ENCODE results near the gene FNTB.

The FNTB gene

GRCh38 chr14:64997108-64997794 lies 10.6 kb downstream of the FNTB start:
- Histone ChIP-seq H3K9me3 (ENCODE audit: control insufficient read depth, insufficient read depth, low read length) (no peaks in the 10 kb centered on the region), H3K27ac (ENCODE audit: low read depth, low read length) (no peak overlapping the region), H3F3A (ENCODE audit: control insufficient read depth, insufficient read depth) (no peaks in the 10 kb centered on the region), H3K4me1 (ENCODE audit: control insufficient read depth, low read length) (peaks cover 9% of the 10 kb centered on the region; the same call in 1 of the 2 replicates), H3K9me2 (replicated peaks; ENCODE audit: control insufficient read depth, low read length) (no peaks in the 10 kb centered on the region), H3K4me3 (ENCODE audit: low read length) (no peak overlapping the region), H3K79me2 (ENCODE audit: control insufficient read depth, low read length) (peaks cover 14% of the 10 kb centered on the region; the same call in 1 of the 2 replicates), H4K20me1 (ENCODE audit: control insufficient read depth, insufficient read depth, low read depth, low read length) (no peaks in the 10 kb centered on the region), H3K4me2 (ENCODE audit: low read length) (no peak overlapping the region), H3K36me3 (ENCODE audit: control insufficient read depth, low read length) (0 out of 2 replicates have a peak, but pooled peaks cover 2% of the 10 kb centered on the region), H3K27me3 (ENCODE audit: control insufficient read depth, low read length) (no peaks in the 10 kb centered on the region)
- TF ChIP-seq CTCF (IDR thresholded peaks at IDR 0.05; ENCODE audit: low read depth, low read length, poor library complexity, severe bottlenecking): no peak
- no peak for TF ChIP-seq EZH2phosphoT487 (IDR thresholded peaks at IDR 0.05; ENCODE audit: borderline replicate concordance, low read length)

- Histone ChIP-seq H3K9me3 (ENCODE audit: control insufficient read depth, insufficient read depth, low read length) (no peaks in the 10 kb centered on the region), H4K20me1 (ENCODE audit: control insufficient read depth, insufficient read depth, low read depth, low read length) (no peaks in the 10 kb centered on the region), H3K79me2 (ENCODE audit: control insufficient read depth, low read length) (peaks cover 8% of the 10 kb centered on the region; the same call in 1 of the 2 replicates), H3K27ac (ENCODE audit: low read depth, low read length) (no peak overlapping the region), H3F3A (ENCODE audit: control insufficient read depth, insufficient read depth) (no peaks in the 10 kb centered on the region), H3K9me2 (replicated peaks; ENCODE audit: control insufficient read depth, low read length) (no peaks in the 10 kb centered on the region), H3K4me3 (ENCODE audit: low read length) (no peak overlapping the region), H3K36me3 (ENCODE audit: control insufficient read depth, low read length) (no peaks in the 10 kb centered on the region), H3K4me1 (ENCODE audit: control insufficient read depth, low read length) (no peaks in the 10 kb centered on the region), H3K27me3 (ENCODE audit: control insufficient read depth, low read length) (no peaks in the 10 kb centered on the region), H3K4me2 (ENCODE audit: low read length) (no peak overlapping the region)
- TF ChIP-seq EZH2phosphoT487 (IDR thresholded peaks at IDR 0.05; ENCODE audit: borderline replicate concordance, low read length) (no peak), CTCF (IDR thresholded peaks at IDR 0.05; ENCODE audit: low read depth, low read length, poor library complexity, severe bottlenecking) (no peak)
Measured at GRCh38 chr14:64998455-64998931, 11.8 kb downstream of the FNTB start.

GRCh38 chr14:65000898-65001591 lies 14.3 kb downstream of the FNTB start:
- H4K20me1 ChIP-seq (ENCODE audit: control insufficient read depth, insufficient read depth, low read depth, low read length): no peaks in the 10 kb centered on the region
- no peak overlapping the region for H3K4me2 ChIP-seq (ENCODE audit: low read length)
- no peaks in the 10 kb centered on the region for H3K9me3 ChIP-seq (ENCODE audit: control insufficient read depth, insufficient read depth, low read length)
- H3K9me2 ChIP-seq (replicated peaks; ENCODE audit: control insufficient read depth, low read length): no peaks in the 10 kb centered on the region
- H3K36me3 ChIP-seq (ENCODE audit: control insufficient read depth, low read length): no peaks in the 10 kb centered on the region
- TF ChIP-seq CTCF (IDR thresholded peaks at IDR 0.05; ENCODE audit: low read depth, low read length, poor library complexity, severe bottlenecking) (no peak), EZH2phosphoT487 (IDR thresholded peaks at IDR 0.05; ENCODE audit: borderline replicate concordance, low read length) (no peak)
- H3K27ac ChIP-seq (ENCODE audit: low read depth, low read length): no peak overlapping the region
- H3K4me3 ChIP-seq (ENCODE audit: low read length): no peak overlapping the region
- no peaks in the 10 kb centered on the region for H3K27me3 ChIP-seq (ENCODE audit: control insufficient read depth, low read length)
- H3F3A ChIP-seq (ENCODE audit: control insufficient read depth, insufficient read depth): no peaks in the 10 kb centered on the region
- H3K79me2 ChIP-seq (ENCODE audit: control insufficient read depth, low read length): peaks cover 8% of the 10 kb centered on the region; the same call in 1 of the 2 replicates
- H3K4me1 ChIP-seq (ENCODE audit: control insufficient read depth, low read length): no peaks in the 10 kb centered on the region
